Measurements from ENCODE around the gene SLC5A12. TPM values are rescaled to one million over a fixed set of nuclear protein-coding genes. Genes with fewer than 3 reads are reported as not detected.

SLC5A12 gene
- polyA plus RNA-seq, 1 experiment, result not detected

GRCh38 chr11:26703411-26704191 is 18.3 kb downstream of the SLC5A12 start:
- CTCF ChIA-PET, result no interaction called here
- TF ChIP-seq CTCF (IDR thresholded peaks at IDR 0.05; ENCODE audit: insufficient read depth, low read depth, low read length), result no peak

GRCh38 chr11:26702406-26702805 is 19.5 kb downstream of the SLC5A12 start:
- no peak overlapping the region for H3K4me3 ChIP-seq (ENCODE audit: low read depth, low read length)
- ChIA-PET CTCF (no interaction called here), POLR2A (no interaction called here)
- no peak for DNase-seq (ENCODE audit: low read depth)
- H3K27me3 ChIP-seq (ENCODE audit: control insufficient read depth, insufficient read depth, low read length), result no peaks in the 10 kb centered on the region
- no peak for TF ChIP-seq CTCF (IDR thresholded peaks at IDR 0.05; ENCODE audit: insufficient read depth, low read depth, low read length)
- no peaks in the 10 kb centered on the region for H3K36me3 ChIP-seq (ENCODE audit: control insufficient read depth, insufficient read depth, low read length)

More at GRCh38 chr11:26703411-26704191, 18.3 kb downstream of the SLC5A12 start:
- Histone ChIP-seq H3K36me3 (ENCODE audit: control insufficient read depth, insufficient read depth, low read length) (no peaks in the 10 kb centered on the region), H3K27me3 (ENCODE audit: control insufficient read depth, insufficient read depth, low read length) (no peaks in the 10 kb centered on the region), H3K4me3 (ENCODE audit: low read depth, low read length) (no peak overlapping the region)
- POLR2A ChIA-PET, result no interaction called here
- no peak for DNase-seq (ENCODE audit: low read depth)

GRCh38 chr11:26700574-26701235 is 21.2 kb downstream of the SLC5A12 start:
- Histone ChIP-seq H3K4me3 (ENCODE audit: low read depth, low read length) (no peak overlapping the region), H3K27me3 (ENCODE audit: control insufficient read depth, insufficient read depth, low read length) (no peaks in the 10 kb centered on the region), H3K36me3 (ENCODE audit: control insufficient read depth, insufficient read depth, low read length) (no peaks in the 10 kb centered on the region)
- CTCF ChIA-PET, result interaction anchor here (0.8 kb wide), 1 partner anchor 10 kb away, joined by 3 read pairs; no protein-coding TSS in a partner anchor
- POLR2A ChIA-PET, result no interaction called here
- no peak for TF ChIP-seq CTCF (IDR thresholded peaks at IDR 0.05; ENCODE audit: insufficient read depth, low read depth, low read length)
- no peak for DNase-seq (ENCODE audit: low read depth)

GRCh38 chr11:26698224-26698623 is 23.6 kb downstream of the SLC5A12 start:
- H3K27me3 ChIP-seq (ENCODE audit: control insufficient read depth, insufficient read depth, low read length), result no peaks in the 10 kb centered on the region
- CTCF ChIA-PET, result no interaction called here
- DNase-seq (ENCODE audit: low read depth), result no peak
- no peak for TF ChIP-seq CTCF (IDR thresholded peaks at IDR 0.05; ENCODE audit: insufficient read depth, low read depth, low read length)
- H3K4me3 ChIP-seq (ENCODE audit: low read depth, low read length), result no peak overlapping the region
- POLR2A ChIA-PET, result no interaction called here
- no peaks in the 10 kb centered on the region for H3K36me3 ChIP-seq (ENCODE audit: control insufficient read depth, insufficient read depth, low read length)

- no peaks in the 10 kb centered on the region for H3K27me3 ChIP-seq (ENCODE audit: control insufficient read depth, insufficient read depth, low read length)
- ChIA-PET POLR2A (no interaction called here), CTCF (no interaction called here)
- DNase-seq (ENCODE audit: low read depth), result no peak
- no peak overlapping the region for H3K4me3 ChIP-seq (ENCODE audit: low read depth, low read length)
- no peaks in the 10 kb centered on the region for H3K36me3 ChIP-seq (ENCODE audit: control insufficient read depth, insufficient read depth, low read length)
- no peak for TF ChIP-seq CTCF (IDR thresholded peaks at IDR 0.05; ENCODE audit: insufficient read depth, low read depth, low read length)
Measured at GRCh38 chr11:26696330-26696729, 25.5 kb downstream of the SLC5A12 start.
